SH-SY5Y (cell line): ENCODE measurements around the gene ACIN1.

Experiments
- GATA2 ChIP-seq: IDR thresholded peaks from 2 replicates; pipeline ENCODE4 v1.6.1; 2011; ENCODE audit warnings: mild to moderate bottlenecking, low read depth, low read length
- GATA3 ChIP-seq: IDR thresholded peaks from 2 replicates; pipeline ENCODE4 v1.6.1; 2011; ENCODE audit warnings: low read depth, mild to moderate bottlenecking, low read length, moderate library complexity

- TF ChIP-seq GATA2 (no peak), GATA3 (no peak)
Measured at GRCh38 chr14:23139874-23140273, 44.9 kb upstream of the ACIN1 start.
